KMS-11 (cell line): ENCODE results near the gene OTUD7B.

Source experiments
- H2AFZ ChIP-seq: fragments of 200-600 bp; sonication (generic); 2 replicates; pipeline ENCODE4 v1.6.1; 2016; ENCODE audit warnings: antibody characterized with exemption, mixed run types, low read depth
- H3K27ac ChIP-seq: fragments of 200-600 bp; sonication (generic); 2 replicates; pipeline ENCODE4 v1.6.1; 2016; ENCODE audit warnings: mild to moderate bottlenecking, mixed run types
- H3K27me3 ChIP-seq: fragments of 200-600 bp; sonication (generic); 2 replicates; pipeline ENCODE4 v1.6.1; 2017; ENCODE audit warnings: mild to moderate bottlenecking, low read depth, mixed run types, moderate library complexity; ENCODE audit not compliant: insufficient read depth
- H3K36me3 ChIP-seq: fragments of 200-600 bp; sonication (generic); 2 replicates; pipeline ENCODE4 v1.6.1; 2017; ENCODE audit warnings: mild to moderate bottlenecking, mixed run types; ENCODE audit not compliant: insufficient read depth
- H3K4me1 ChIP-seq: fragments of 200-600 bp; sonication (generic); 2 replicates; pipeline ENCODE4 v1.6.1; 2016; ENCODE audit warnings: mild to moderate bottlenecking, low read depth, mixed run types; ENCODE audit not compliant: poor library complexity, severe bottlenecking
- H3K4me2 ChIP-seq: fragments of 200-600 bp; sonication (generic); 2 replicates; pipeline ENCODE4 v1.7.0; 2016; ENCODE audit warnings: mild to moderate bottlenecking, mixed run types
- H3K4me3 ChIP-seq: fragments of 200-600 bp; sonication (generic); IDR thresholded peaks from 2 replicates; pipeline ENCODE4 v1.6.1; 2017; ENCODE audit warnings: low read depth, low read length, mixed read lengths; ENCODE audit not compliant: insufficient read depth
- H3K79me2 ChIP-seq: fragments of 200-600 bp; sonication (generic); 2 replicates; pipeline ENCODE4 v1.6.1; 2016; ENCODE audit warnings: low read depth, mixed run types; ENCODE audit not compliant: insufficient read depth
- H3K9ac ChIP-seq: fragments of 200-600 bp; sonication (generic); 2 replicates; pipeline ENCODE4 v1.6.1; 2016; ENCODE audit warnings: mild to moderate bottlenecking, mixed run types
- H4K20me1 ChIP-seq: fragments of 200-600 bp; sonication (generic); 2 replicates; pipeline ENCODE4 v1.6.1; 2016; ENCODE audit warnings: mild to moderate bottlenecking, mixed run types; ENCODE audit not compliant: insufficient read depth
- CTCF ChIP-seq: fragments of 200-600 bp; sonication (generic); conservative IDR thresholded peaks from 2 replicates; pipeline ENCODE4 v1.6.1; 2017; ENCODE audit warnings: low read depth, mild to moderate bottlenecking, antibody characterized with exemption, low read length, moderate library complexity, mixed read lengths

OTUD7B gene

GRCh38 chr1:149932474-149932873, 78.1 kb downstream of the OTUD7B start:
- Histone ChIP-seq H2AFZ (no peak overlapping the region), H3K4me1 (peaks cover 22% of the 10 kb centered on the region), H3K36me3 (no peaks in the 10 kb centered on the region), H3K4me2 (no peak overlapping the region), H3K9ac (no peak overlapping the region), H3K79me2 (peaks cover 4% of the 10 kb centered on the region), H4K20me1 (no peaks in the 10 kb centered on the region), H3K4me3 (no peak overlapping the region), H3K27ac (no peak overlapping the region), H3K27me3 (no peaks in the 10 kb centered on the region)
- no peak for TF ChIP-seq CTCF

GRCh38 chr1:149931212-149931790, 79.2 kb downstream of the OTUD7B start:
- Histone ChIP-seq H3K27me3 (no peaks in the 10 kb centered on the region), H3K4me3 (no peak overlapping the region), H3K79me2 (peaks cover 15% of the 10 kb centered on the region), H3K36me3 (peaks cover 1% of the 10 kb centered on the region; the same call in 1 of the 2 replicates), H3K4me1 (peaks cover 17% of the 10 kb centered on the region), H3K4me2 (no peak overlapping the region), H3K27ac (no peak overlapping the region), H4K20me1 (no peaks in the 10 kb centered on the region), H2AFZ (no peak overlapping the region), H3K9ac (no peak overlapping the region)
- no peak for TF ChIP-seq CTCF

- Histone ChIP-seq H3K27me3 (no peaks in the 10 kb centered on the region), H3K79me2 (peaks cover 30% of the 10 kb centered on the region), H2AFZ (no peak overlapping the region), H3K4me3 (no peak overlapping the region), H3K9ac (no peak overlapping the region), H3K27ac (no peak overlapping the region), H3K4me2 (no peak overlapping the region), H3K36me3 (peaks cover 15% of the 10 kb centered on the region; the same call in 1 of the 2 replicates), H3K4me1 (peaks cover 32% of the 10 kb centered on the region), H4K20me1 (no peaks in the 10 kb centered on the region)
- TF ChIP-seq CTCF = no peak
Measured at GRCh38 chr1:149929856-149930255, 80.7 kb downstream of the OTUD7B start.

GRCh38 chr1:149928401-149928724, 82.2 kb downstream of the OTUD7B start:
- H2AFZ ChIP-seq = peak overlapping the region; percentile 47
- H3K36me3 ChIP-seq = peaks cover 27% of the 10 kb centered on the region; the same call in 1 of the 2 replicates

More at GRCh38 chr1:149928401-149928724, 82.2 kb downstream of the OTUD7B start:
- peaks cover 37% of the 10 kb centered on the region for H3K79me2 ChIP-seq
- peaks cover 33% of the 10 kb centered on the region for H3K4me1 ChIP-seq
- no peaks in the 10 kb centered on the region for H3K27me3 ChIP-seq
- H3K9ac ChIP-seq = peak overlapping the region; percentile 75
- TF ChIP-seq CTCF = no peak
- H4K20me1 ChIP-seq = no peaks in the 10 kb centered on the region
- H3K27ac ChIP-seq = peak overlapping the region; percentile 77
- H3K4me3 ChIP-seq = peak overlapping the region; percentile 100
- peak overlapping the region; percentile 80 for H3K4me2 ChIP-seq
